C4-2B (cell line): Measurements from ENCODE around the gene RARG.

Source experiments
- CTCF ChIP-seq: fragments of 450-650 bp; conservative IDR thresholded peaks from 2 replicates; pipeline ENCODE4 v1.5.1; 2017; ENCODE audit warnings: mild to moderate bottlenecking
- ZFX ChIP-seq: fragments of 450-650 bp; IDR thresholded peaks from 2 replicates; pipeline ENCODE4 v1.6.1; 2017

DNA sequence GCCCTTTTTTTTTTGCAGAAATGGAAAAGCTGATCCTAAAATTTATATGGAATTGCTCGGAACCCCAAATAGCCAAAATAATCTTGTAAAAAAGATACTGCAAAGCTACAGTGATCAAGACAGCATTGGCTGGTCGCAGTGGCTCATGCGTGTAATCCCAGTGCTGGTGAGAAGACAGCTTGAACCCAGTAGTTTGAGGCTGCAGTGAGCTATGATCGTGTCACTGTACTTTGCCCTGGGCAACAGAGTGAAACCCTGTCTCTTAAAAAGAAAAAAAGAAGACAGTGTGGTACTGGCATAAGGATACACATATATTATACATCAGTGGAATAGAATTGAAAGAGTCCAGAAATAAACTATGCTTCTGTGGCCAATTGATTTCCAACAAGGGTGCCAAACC, 30.4 kb downstream of the RARG start:
- TF ChIP-seq CTCF (no peak), ZFX (no peak)
